HG03196 (cell line): ENCODE measurements around the gene CEACAM21.
"Not testable (repeated sequence)": the region's sequence is repeated elsewhere in the genome, so short reads cannot be mapped to it uniquely, and the experiment has no call there.

Experiments used
- ATAC-seq: cut with Tn5 transposase; IDR thresholded peaks from one replicate; pipeline ENCODE4 v1.9.1; 2021; ENCODE audit not compliant: unreplicated experiment

CEACAM21 gene

GRCh38 chr19:41548954-41549688 is 26.8 kb upstream of the CEACAM21 start:
- ATAC-seq = no peak

GRCh38 chr19:41549884-41550283 is 26.1 kb upstream of the CEACAM21 start:
- no peak for ATAC-seq

- ATAC-seq = no peak
Measured at GRCh38 chr19:41551212-41551610, 24.8 kb upstream of the CEACAM21 start.

DNA sequence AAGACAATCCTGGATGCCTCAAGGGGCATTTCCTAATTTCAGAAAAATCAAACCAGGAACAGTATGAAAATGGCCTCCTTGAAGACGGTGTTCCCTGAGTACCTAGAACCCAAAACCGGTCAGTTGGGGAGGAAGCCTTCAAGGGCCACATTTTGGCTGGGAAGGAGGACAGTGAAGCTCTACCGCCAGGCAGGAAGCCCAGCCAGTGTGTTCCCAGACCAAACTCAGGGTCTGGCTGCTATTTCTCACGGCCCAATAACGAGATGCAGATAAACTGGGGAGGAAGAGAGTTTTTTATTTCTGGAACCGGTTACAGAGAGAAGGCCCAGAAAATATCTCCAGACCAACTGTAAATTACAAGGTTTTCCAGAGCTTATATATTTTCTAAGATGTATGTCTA is 24.3 kb upstream of the CEACAM21 start:
- no peak for ATAC-seq

- no peak for ATAC-seq
Measured at GRCh38 chr19:41552558-41552957, 23.4 kb upstream of the CEACAM21 start.

- no peak for ATAC-seq
Measured at GRCh38 chr19:41553804-41554203, 22.2 kb upstream of the CEACAM21 start.

- no peak for ATAC-seq
Measured at GRCh38 chr19:41554907-41555306, 21.1 kb upstream of the CEACAM21 start.

- ATAC-seq = no peak
Measured at GRCh38 chr19:41555748-41556147, 20.2 kb upstream of the CEACAM21 start.

DNA sequence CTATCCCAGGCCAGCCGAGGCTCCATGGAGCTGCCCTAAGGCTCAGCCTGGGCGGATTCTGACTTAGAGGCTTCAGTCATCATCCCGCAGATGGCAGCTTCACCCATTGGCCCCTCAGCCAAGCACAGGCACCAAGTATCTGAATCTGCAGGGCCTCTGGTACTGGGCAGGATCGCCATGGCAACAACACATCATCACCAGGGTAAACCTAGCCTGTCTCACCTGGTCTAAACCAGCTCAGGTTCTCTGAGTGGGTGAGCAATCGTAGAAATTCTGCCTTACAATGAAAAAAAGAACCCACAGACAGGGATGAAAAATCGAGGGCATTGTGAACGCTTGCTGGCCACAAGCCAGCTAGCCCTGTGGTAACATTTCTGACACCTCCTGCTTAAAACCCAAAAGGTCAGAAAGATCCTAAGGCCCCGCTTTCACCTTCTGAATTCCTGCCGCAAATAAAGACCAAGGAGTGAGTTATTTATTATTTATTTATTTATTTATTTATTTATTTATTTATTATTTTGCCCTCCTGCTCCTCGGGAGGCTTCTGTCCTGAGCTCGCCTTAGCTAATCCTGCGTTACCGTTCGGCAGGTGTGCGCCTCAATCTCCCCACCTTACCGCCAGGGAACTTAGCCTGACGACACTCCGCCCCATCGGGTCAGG is 12.0 kb upstream of the CEACAM21 start:
- no peak for ATAC-seq

DNA sequence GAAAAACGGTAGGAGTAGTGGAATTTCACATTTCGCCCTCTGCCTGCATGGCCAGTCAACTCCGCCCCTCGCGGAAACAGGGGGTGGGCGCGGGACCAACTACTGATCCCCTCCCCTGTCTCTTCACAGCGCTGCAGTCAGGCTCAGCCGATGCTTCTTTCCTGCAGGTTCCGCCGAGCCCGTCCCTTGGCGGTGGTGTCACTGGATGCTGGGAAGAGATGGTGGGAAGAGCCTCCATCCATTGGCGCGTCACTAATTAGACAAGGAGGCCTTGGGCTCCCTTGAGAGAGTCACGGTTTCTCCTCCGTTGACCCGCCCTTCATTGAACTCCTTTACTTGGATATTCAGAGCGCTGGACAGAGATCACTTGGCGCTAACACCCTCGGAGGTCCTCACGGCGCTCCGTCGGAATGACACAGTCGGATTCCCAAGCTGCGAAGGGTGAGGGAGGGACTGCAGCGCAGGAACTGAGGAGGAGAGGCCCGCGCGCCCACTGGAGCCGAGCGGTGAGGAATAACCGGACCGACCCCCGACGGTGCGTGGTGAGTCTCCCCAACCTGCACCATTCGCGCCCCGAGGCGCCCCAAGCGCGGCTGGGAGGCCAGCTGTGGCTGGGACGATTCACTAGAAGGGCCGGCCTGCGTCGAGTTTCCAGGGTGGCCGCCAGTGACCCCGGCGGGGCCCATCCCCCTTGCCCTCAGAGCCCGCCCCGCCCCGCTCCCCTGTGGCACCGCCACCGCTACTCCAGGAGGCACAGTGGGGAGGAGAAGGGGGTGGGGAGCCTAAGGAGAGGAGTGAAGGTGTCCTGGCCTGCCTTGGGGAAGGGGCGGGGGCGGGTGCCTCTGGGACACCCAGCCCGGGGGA is 11.2 kb upstream of the CEACAM21 start:
- no peak for ATAC-seq

DNA sequence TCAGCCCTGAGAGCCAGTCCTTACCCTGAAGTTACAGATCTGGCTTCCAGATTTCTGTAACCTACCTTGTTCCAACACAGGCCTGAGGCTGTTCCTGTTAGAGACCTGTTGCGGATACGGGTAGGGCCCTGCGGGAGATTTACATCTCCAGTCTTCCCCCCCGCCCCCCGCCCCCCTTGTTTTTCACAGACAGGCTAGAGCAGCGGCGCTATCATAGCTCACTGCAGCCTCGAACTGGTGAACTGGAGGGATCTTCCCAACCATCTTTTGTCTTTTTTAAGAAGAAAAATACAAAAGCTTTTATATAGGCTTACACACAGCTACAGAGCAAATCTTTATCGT is 10.6 kb upstream of the CEACAM21 start:
- no peak for ATAC-seq

- ATAC-seq = no peak
Measured at GRCh38 chr19:41566001-41566400, 10.0 kb upstream of the CEACAM21 start.

- ATAC-seq = no peak
Measured at GRCh38 chr19:41569481-41570150, 6.3 kb upstream of the CEACAM21 start.

GRCh38 chr19:41570179-41570578 is 5.8 kb upstream of the CEACAM21 start:
- no peak for ATAC-seq

- ATAC-seq = peak; percentile 72
Measured at GRCh38 chr19:41570639-41571112, 5.3 kb upstream of the CEACAM21 start.

DNA sequence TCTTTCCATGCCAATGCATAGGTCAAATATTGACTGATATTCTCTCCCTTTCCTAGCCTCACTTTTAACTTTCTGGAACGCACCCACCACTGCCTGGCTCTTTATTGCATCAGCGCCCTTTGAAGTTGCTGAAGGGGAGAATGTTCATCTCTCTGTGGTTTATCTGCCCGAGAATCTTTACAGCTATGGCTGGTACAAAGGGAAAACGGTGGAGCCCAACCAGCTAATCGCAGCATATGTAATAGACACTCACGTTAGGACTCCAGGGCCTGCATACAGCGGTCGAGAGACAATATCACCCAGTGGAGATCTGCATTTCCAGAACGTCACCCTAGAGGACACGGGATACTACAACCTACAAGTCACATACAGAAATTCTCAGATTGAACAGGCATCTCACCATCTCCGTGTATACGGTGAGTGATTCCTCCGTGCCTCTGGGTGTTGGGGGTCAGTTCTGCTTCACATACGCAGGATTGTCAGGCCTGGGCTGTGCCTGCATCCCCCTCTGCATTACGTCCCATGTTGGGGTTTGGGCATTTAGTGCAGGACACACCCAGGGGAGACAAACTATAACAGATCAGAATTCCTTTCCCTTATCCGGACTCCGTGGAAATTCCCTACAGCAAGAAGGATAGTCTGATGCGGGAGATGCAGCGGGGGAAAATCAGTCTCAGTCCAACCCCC is 1.3 kb downstream of the CEACAM21 start:
- no peak for ATAC-seq

- no peak for ATAC-seq
Measured at GRCh38 chr19:41577833-41578232, 1.9 kb downstream of the CEACAM21 start.

DNA sequence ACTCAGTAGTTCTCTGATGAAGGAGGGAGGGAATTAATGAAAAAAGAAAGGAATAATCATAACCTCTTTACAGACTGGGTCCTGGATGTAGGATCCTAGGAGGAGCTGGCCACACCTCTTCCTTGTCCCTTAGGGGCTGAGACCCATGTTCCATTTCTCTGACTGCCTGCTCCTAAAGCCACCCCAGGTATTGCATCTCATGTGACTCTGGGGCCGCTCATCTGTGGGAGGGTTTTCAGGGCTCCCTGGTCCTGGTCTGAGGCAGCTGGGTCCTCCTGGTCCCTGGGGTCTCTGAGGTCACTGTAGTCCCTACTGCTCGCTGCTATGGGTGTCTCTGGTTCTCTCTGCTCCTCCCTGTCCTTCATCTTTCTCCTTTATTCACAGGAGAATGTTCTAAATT is 2.9 kb downstream of the CEACAM21 start:
- no peak for ATAC-seq

GRCh38 chr19:41581068-41581467 is 5.1 kb downstream of the CEACAM21 start:
- not testable (repeated sequence) for ATAC-seq

DNA sequence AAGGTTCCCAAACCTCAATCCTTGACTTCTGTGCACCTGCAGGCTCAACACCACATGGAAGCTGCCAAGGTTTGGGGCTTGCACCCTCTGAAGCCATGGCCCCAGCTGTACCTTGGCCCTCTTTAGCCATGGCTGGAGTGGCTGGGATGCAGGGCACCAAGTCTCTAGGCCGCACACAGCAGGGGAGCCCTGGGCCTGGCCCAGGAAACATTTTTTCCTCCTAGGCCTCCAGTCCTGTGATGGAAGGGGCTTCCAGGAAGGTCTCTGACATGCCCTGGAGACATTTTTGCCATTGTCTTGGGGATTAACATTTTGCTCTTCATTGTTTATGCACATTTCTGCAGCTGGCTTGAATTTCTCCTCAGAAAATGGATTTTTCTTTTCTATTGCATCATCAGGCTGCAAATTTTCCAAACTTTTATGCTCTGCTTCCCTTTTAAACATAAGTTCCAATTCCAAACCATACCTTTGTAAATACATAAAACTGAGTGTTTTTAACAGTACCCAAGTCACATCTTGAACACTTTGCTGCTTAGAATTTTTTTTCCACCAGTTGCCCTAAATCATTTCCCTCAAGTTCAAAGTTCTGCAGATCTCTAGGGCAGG is 6.7 kb downstream of the CEACAM21 start:
- not testable (repeated sequence) for ATAC-seq
